ENCODE results near the gene C8G. TPM values are rescaled to one million over a fixed set of nuclear protein-coding genes. Genes with fewer than 3 reads are reported as not detected.

Gene C8G
- total and polyA plus RNA-seq, 9 of the 15 experiments (the other 6 are each of a cell fraction or from before 2014, with no cell fraction given), result 0.35 to 5.9 (median 2.7) TPM; not detected in 2

DNA sequence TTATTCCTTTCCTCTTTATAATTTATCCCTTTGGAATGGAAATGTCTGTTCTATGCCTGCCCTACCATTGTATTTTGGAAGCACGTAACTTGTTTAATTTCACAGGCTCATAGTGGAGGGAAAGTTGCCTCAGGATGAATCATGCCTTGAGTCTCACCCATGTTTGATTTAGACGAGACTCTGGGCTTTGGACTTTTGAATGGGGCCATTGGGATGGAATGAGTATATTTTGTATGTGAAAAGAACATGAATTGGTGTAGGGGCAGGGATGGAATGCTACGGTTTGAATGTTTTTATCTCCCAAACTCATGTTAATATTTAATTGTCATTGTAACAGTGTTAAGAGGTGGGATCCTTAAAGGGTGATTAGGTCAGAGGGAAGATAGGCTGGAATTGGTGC is 10.8 kb upstream of the C8G start:
- intact Hi-C loops (cut with micrococcal nuclease) (no loop called here), in situ Hi-C loops (cut with MboI) (no loop called here)
- TF ChIP-seq RBFOX2 (IDR thresholded peaks at IDR 0.05; ENCODE audit: low read depth, low read length) (no peak), MCM5 (IDR thresholded peaks at IDR 0.05; ENCODE audit: low read depth) (no peak), SP1 (CRISPR knock-in tag; IDR thresholded peaks at IDR 0.05) (no peak), ZNF445 (CRISPR knock-in tag; IDR thresholded peaks at IDR 0.05; ENCODE audit: low read depth) (no peak), GMEB1 (CRISPR knock-in tag; IDR thresholded peaks at IDR 0.05) (no peak)
- H3K4me2 ChIP-seq (ENCODE audit: insufficient read depth, low read length), result no peak overlapping the region
- H3K9ac ChIP-seq (ENCODE audit: insufficient read depth in 1 of 2, low read depth in 2 of 2, low read length in 2 of 2), result no peak overlapping the region
- DNase-seq (ENCODE audit: extremely low read depth in 1 of 4, low spot score in 3 of 4), result no peak
- no TSS peak for BruUV-seq (replicated peaks)
- H3K27me3 ChIP-seq (ENCODE audit: control insufficient read depth in 2 of 2, insufficient read depth in 2 of 2, low read length in 2 of 2), result no peaks in the 10 kb centered on the region
- no peak for FAIRE-seq
- peaks cover 44% of the 10 kb centered on the region; the same call in 2 of the 3 replicates for H3K36me3 ChIP-seq (ENCODE audit: control insufficient read depth, insufficient read depth, low read length)
- no peaks in the 10 kb centered on the region for H3K9me1 ChIP-seq (ENCODE audit: control insufficient read depth, insufficient read depth, low read length)
- ATAC-seq, result no peak
- CTCF ChIA-PET (ENCODE audit: low intra/inter-chr PET ratio), result no interaction called here
- no peak overlapping the region for H2AFZ ChIP-seq (ENCODE audit: low read depth, low read length)
- H3K4me3 ChIP-seq, result no peak overlapping the region
- no peaks in the 10 kb centered on the region for H3K79me2 ChIP-seq (ENCODE audit: control insufficient read depth, insufficient read depth, low read length)
- 84% methylated on average over 3 of the region's 3 CpGs for WGBS (ENCODE audit: insufficient coverage, low coverage, missing lambda C conversion rate)
- H3K9me3 ChIP-seq (replicated peaks; ENCODE audit: control insufficient read depth, insufficient read depth, low read depth, low read length), result no peaks in the 10 kb centered on the region
- POLR2A ChIA-PET, result no interaction called here
- no peak overlapping the region for H3K27ac ChIP-seq (ENCODE audit: extremely low read depth, low read depth, low read length)
- no peaks in the 10 kb centered on the region for H4K20me1 ChIP-seq (replicated peaks; ENCODE audit: control insufficient read depth, insufficient read depth, low read length)
- H3K4me1 ChIP-seq (replicated peaks in 1 of 2; ENCODE audit: control insufficient read depth in 2 of 2, insufficient read depth in 2 of 2, low read length in 2 of 2), result peaks cover 0 to 6% of the 10 kb centered on the region in 2 experiments; a peak in 1 of 5 replicates
